A549 treated with DMSO at 1 μM for 4 hours (cell line): ENCODE measurements around the gene ABHD13. TPM values are rescaled to one million over a fixed set of nuclear protein-coding genes. Genes with fewer than 3 reads are reported as not detected.

Source experiments
- total RNA-seq: library from RNA; stranded (reverse); fragments of 200-300 nt; extraction: Qiagen RNA extraction; gene quantifications from 5 replicates; pipeline ENCODE4 v1.2.3, GENCODE V29; 2022; ENCODE audit warnings: low read depth

Gene ABHD13
- 4.5 to 6.1 TPM (median 5.4 TPM) in 5 replicates for total RNA-seq

DNA sequence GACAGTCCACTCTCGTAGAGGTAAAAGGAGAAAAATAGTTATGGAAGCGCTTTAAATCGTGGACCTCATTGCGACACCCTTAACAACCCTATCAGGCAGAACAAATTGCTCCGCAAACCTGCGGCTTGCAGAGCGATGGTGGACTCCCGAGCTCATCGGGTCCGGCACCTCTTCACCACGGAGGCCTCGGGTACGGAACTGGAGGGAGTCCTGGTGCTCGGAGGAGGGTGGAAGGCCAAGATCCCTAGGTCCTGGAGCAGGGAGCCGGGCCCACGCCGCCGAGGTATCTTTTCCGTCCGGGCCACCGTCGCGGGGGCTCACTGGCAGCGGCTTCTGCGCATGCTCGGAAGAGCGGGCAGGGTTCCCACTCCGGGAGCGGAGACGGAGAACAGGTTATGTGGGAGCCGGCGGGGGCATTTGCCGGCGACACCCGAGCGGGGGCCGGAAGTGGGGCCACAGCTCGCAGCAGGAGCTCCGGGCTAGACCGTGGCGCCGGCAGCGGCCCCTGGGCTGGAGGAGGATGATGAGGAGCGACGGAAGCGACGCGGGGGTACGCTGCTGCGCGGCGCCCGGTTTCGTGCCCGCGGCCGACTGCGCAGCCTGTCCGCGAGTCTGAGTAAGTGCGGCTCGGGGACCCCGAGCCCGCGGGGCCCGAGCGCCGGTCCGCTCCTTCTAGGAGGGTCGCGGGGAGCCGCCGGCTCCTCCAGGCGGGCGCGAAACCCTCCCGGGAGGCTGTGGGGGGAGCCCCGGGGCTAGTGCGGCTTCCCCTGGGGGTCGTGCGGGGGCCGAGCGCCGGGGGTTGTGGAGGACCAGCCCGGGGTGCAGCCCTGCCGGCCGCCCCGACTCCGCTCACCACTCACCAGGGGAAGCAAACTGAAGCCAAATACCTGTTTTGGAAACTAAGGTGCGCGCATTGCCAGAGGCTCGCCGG lies at the start of gene ABHD13:
ABHD13 (plus strand) TSS at position 349 of the 931 bp plus-strand sequence. CDS start 10,827 bp downstream, outside the sequence.

DNA sequence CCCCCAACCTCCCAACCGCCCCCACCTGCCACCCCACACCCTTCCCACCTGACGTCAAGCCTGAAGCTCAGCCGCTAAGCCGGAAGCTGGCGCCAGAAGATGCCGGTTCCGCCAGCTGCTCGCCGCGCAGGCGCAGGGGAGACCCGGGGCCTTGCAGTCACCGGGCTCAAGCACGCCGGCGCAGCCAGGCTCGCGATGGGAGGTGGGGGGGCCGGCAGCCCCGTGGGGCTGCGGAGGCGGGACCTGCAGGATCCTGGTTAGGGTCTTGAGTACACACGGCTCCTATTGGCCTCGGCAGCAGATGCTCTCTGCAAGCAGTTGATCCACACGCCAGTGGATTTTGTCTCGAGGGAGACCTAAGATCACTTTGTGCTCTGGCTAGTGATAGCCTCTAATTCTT lies 2.8 kb upstream of the ABHD13 start, which contains the start of gene LIG4:
LIG4 (minus strand) TSS at position 101 of the 400 bp plus-strand sequence. CDS start 4,268 bp downstream, outside the sequence.

DNA sequence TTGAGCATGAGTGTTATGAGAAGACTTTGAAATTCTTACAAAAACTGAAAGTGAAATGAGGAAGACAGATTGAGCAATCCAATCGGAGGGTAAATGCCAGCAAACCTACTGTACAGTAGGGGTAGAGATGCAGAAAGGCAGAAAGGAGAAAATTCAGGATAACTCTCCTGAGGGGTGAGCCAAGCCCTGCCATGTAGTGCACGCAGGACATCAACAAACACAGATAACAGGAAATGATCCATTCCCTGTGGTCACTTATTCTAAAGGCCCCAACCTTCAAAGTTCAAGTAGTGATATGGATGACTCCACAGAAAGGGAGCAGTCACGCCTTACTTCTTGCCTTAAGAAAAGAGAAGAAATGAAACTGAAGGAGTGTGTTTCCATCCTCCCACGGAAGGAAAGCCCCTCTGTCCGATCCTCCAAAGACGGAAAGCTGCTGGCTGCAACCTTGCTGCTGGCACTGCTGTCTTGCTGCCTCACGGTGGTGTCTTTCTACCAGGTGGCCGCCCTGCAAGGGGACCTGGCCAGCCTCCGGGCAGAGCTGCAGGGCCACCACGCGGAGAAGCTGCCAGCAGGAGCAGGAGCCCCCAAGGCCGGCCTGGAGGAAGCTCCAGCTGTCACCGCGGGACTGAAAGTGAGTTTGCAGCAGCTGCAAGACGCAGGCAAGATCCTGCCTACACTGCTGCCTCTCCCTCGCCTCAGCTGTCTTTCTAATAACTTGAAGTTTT lies 51.6 kb downstream of the ABHD13 start, which contains the start of gene TNFSF13B:
TNFSF13B (plus strand) TSS at position 118 of the 728 bp plus-strand sequence; CDS start at position 296, 178 bp downstream.

Other genes starting within 250 kb of the ABHD13 start
- gene LIG4, start 2.9 kb upstream of the ABHD13 start, total RNA-seq = 4.2 to 5.2 TPM (median 4.7 TPM) in 5 replicates
- gene TNFSF13B, start 51.3 kb downstream of the ABHD13 start, total RNA-seq = 0.07 to 0.25 TPM (median 0.07 TPM) in 3 of 5 replicates, not detected in the others